Measurements from ENCODE around the gene EFEMP2.

The EFEMP2 gene

DNA sequence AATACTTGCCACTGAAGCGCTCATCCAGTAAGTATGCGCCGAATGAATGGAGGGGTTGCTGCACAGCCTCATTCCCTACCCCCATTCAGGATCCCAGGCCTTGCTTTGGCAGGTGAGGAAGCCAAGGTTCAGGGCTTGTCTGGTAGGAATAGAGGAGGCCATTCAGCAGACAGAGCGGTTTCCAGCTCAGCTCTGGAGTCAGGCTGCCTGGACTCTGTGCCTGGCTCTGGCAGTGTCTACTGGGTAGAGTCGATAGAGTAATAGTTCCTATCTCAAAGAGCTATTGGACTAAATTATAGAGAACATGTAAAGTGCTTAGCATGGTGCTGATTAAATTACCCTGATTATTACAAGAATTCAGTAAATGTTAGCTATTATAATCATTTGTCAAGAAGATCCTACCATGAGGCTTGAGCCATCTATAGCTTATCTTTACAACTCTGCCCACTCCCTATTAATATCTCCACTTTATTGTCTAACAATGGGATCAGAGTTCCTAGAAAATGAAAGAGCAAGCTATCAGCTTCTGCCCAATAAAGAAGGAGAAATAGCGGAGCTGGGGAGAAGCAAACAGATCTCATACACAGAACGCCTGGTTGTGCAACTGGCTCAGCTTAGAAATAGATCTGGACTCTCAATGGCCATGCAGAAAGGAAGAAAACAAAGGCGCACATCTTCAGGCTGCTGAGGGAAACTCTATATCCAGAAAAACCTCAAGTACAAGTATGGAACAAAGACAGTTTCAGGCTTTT lies 45.4 kb downstream of the EFEMP2 start:
- DNase-seq (ENCODE audit: low spot score), result no peak

- no peak for DNase-seq (ENCODE audit: low spot score)
Observed at GRCh38 chr11:65822776-65823528, 49.6 kb downstream of the EFEMP2 start.

DNA sequence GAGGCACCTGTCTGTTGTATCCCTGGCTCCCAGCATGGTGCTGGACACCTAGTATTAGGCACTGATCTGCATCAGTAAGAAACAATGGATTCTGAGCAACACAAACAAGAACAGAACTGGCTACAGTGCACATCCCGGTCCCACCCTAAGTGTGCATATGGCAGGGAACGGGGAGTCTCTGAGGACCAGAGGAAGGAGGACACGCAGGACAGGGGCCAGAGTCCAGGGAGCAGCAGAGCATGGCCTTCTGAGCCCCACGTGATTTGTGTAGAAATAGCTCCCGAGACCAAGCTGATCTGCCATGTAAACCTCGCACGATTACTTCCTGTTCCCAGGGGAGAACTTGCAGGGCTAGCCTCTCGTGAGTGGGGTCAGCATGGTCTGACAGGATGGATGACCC lies 51.5 kb downstream of the EFEMP2 start:
- DNase-seq (ENCODE audit: low spot score), result no peak

DNA sequence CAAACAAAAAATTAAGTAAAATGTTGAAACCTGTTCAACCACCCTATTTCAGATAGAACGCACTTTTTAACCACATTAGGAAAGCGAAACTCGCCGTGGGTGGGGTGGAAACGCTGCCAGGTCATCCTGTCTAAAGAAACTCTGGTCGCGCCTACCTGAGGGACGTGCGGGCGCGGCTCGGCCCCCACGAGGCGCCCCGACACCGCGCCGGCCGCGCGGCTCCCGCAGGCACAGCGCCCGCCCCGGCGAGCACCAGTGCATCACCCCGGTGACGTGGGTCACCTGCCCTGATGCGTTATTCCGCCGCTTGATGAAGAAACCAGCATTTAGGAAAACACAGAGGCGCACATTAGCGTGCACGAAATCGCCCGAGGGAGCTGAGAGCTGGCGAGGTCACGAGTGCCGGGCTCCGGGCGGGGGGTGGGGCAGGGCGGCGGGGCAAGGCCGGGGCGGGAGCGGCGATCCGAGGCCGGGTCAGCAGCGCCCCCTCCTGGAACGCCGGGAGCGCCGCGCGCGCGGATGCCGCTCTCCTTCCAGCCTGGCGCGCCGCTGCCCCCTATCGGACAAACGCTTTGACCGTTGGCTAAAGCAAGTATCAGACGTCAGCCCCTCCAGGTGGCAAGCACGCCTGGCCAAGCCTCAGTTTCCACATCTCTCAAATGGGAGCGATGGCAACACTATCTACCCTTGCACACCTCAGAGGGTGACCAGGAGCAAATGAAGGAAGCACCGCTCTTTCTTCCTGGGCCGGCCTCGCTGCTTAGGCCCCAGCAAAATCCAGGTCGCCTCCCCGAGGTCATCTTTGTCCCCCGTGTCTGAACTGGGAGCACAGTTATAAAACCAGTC lies 54.5 kb downstream of the EFEMP2 start:
- peak; percentile 97 for DNase-seq (ENCODE audit: low spot score)

DNA sequence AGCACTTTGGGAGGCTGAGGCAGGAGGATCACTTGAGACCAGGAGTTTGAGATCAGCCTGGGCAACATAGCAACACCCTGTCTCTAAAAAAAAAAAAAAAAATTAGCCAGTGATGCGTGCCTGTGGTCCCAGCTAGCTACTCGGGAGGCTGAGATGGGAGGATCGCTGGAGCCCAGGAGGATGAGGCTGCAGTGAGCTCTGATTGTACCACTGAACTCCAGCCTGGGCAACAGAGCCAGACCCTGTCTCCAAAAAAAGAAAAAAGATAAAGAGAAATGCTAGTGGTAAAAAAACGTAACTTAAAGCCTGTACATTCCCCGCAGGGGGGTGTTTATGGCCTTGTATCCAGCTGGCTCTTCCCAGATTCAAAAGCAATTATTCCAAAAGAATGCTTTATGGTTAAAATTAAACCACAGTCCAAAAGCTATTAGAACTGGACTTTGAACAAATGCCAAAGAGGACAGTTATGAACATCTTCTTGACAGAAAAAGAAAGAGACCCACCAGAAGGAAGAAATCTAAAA lies 55.2 kb downstream of the EFEMP2 start:
- no peak for DNase-seq (ENCODE audit: low spot score)

GRCh38 chr11:65816696-65817095 lies 55.9 kb downstream of the EFEMP2 start:
- no peak for DNase-seq (ENCODE audit: low spot score)

Data from AG08396 (cell line).